Measurements from ENCODE around the gene MRC1.
"Not testable (repeated sequence)": the region's sequence is repeated elsewhere in the genome, so short reads cannot be mapped to it uniquely, and the experiment has no call there.

The MRC1 gene

DNA sequence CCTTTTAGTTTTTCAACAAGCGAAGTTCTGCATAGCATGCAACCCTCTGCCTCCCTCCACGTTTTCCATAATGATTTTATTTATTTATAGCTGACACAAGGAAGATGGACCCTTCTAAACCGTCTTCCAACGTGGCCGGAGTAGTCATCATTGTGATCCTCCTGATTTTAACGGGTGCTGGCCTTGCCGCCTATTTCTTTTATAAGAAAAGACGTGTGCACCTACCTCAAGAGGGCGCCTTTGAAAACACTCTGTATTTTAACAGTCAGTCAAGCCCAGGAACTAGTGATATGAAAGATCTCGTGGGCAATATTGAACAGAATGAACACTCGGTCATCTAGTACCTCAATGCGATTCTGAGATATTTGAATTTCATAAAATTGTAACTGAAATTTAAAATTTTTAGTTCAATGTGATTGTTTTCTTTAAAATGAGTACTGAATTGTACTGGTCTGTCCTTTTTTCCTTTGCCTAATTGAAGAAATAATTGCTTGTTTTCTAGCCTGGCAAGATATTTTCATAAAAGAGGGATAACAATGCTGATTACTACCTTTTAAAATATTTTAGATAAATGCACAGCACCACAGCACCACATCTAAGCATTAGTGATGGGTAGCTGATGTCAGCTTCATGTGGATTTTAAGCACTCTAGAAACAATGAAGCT is 101.1 kb downstream of the MRC1 start:
- DNase-seq, result peak; percentile 45 to 62

DNA sequence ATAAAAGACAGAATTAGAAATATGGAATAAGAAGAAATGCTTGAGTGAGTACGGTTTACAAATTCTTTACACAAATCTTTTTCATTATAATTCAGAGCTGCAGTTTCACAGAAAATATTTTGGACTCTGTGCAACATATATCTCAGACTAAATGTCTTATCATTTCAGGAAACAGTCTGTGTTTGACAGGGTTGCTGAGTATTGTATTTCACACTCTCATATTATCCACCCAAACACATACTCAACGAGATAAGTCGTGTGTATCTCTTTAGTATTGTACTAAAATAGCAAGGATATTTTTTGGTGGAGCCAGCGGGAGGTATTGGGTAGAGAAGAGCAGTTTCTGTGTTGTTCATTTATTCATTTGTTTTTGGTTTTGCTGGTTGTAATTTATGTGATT is 103.6 kb downstream of the MRC1 start:
- DNase-seq, result no peak

DNA sequence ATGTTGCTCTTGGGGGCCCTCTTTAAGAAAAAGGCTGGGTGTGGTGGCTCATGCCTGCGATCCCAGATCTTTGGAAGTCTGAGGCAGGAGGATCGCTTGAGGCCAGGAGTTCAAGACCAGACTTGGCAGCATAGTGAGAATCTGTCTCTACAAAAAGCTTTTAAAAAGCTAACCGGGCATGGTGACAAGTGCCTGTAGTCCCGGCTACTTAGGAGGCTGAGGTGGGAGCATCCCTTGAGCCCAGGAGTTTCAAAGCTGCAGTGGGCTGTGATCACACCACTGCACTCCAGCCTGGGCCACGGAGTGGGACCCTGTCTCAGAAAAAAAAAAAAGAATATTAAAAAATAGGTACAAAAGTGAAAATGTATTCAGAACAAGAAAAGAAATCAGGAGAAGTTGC is 104.5 kb downstream of the MRC1 start:
- DNase-seq, result no peak

DNA sequence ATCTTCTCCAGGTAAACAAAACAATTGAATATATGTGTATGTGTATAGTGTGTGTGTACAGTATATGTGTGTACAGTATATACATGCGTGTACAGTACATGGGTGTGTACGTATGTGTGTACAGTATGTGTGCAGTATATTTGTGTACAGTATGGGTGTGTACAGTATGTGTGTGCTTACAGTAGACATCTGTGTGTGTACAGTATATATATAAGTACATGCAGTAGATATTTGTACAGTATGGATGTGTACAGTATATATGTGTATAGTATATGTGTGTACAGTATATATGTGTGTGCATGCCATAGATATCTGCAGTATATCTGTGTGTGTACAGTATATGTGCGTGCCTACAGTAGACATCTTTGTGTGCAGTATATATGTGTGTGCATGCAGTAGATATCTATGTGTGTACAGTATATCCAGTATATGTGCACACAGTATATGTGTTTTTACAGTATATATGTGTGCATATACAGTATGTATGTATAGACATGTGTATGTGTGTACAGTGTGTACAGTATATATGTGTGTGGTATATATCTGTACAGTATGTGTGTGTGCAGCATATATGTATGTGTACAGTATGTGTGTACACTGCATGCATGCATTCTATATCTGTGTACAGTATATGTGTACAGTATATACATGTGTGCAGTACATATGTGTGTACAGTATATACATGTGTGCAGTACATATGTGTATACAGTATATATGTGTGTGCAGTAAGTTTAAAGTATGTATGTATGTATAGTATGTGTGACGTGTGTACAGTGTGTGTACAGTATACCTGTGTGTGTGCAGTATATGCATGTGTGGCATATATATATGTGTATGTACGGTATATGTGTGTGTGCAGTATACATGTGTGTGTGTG is 105.3 kb downstream of the MRC1 start:
- no peak for DNase-seq

DNA sequence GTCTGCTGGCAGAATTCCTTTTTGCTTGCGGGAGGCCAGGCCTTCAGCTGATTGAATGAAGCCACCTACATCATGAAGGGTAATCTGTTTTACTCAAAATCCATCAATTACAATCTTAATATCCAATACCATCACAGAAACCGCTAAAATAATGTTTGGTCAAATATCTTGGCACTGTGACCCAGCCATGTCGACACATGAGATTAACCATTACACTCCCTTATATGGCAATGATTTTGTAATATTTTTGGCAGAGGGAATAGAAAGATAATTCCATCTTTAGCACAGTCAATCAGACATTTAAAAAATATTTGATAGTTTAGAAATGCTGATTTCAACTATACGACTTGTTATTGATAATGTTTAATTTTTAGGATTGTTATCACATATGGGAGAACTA is 106.0 kb downstream of the MRC1 start:
- DNase-seq, result no peak

DNA sequence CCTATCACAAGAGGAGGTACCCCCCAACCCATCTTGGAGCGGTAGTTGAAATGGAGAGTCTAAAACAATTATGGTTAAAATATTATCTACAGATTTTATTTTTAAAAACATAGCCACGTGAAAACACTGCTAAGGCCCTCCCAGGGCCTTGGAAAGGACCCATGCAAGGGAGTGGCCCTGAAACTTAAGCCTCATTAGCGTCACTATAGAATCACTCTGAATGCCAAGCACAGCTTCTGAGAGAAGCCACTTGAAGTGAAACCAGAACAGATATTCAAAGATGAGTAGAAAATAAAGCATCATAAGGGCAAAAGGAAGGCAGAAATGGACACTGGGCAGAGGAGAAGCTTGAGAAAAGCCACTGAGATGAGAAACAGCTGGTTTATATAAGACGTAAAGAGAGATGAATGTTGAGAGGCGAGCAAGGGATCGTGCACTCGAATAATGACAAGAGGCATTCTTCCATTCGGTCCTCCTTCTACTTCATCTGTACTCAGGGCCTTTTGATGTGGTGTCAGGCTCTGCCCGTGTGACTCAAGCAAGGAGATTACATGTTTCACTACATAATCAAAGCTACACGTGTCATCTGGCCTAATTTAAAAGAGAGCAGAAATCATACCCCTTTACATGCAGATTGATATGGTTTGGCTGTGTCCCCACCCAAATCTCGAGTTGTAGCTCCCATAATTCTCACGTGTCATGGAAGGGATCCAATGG is 109.2 kb downstream of the MRC1 start:
- DNase-seq, result no peak

DNA sequence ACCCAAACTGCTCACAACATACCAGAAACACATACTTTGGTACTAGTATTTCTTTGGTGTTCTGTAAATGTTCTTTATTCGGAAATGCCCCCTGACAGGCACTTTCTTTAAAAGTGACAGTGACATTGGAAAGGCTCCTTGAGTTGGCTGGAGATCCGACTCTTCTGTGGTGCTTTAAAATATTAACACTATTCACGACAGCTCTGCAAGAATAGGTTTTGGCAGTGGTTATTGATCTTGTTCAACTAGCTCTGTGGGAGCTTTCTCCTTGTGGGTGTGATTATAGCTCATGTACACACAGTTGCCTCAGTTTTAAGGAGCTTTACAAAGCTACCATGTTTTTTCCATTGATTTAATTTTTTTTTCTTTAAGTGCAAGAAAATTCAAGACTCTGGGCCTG is 112.2 kb downstream of the MRC1 start:
- DNase-seq, result no peak

DNA sequence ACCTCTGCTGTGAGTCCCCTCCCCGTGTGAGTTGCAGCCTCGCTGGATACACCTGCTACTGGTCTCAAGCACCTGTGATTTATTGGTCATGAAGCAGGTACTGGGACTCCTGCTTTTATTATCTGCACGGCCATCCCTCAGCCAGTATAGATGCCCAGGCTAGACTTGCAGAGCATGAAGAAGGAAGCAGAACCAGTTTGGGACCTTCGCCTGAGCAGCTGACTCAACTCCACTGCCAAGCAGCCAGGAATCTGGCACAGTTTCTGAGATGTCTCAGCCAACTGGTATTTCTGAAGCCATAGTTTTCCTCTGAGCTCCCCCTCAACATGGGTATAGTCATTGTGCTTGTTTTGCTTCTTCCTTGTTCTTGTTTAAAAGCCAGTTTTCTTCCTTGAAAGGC is 114.6 kb downstream of the MRC1 start:
- DNase-seq, result peak in 1 of 2 experiments; percentile 16

DNA sequence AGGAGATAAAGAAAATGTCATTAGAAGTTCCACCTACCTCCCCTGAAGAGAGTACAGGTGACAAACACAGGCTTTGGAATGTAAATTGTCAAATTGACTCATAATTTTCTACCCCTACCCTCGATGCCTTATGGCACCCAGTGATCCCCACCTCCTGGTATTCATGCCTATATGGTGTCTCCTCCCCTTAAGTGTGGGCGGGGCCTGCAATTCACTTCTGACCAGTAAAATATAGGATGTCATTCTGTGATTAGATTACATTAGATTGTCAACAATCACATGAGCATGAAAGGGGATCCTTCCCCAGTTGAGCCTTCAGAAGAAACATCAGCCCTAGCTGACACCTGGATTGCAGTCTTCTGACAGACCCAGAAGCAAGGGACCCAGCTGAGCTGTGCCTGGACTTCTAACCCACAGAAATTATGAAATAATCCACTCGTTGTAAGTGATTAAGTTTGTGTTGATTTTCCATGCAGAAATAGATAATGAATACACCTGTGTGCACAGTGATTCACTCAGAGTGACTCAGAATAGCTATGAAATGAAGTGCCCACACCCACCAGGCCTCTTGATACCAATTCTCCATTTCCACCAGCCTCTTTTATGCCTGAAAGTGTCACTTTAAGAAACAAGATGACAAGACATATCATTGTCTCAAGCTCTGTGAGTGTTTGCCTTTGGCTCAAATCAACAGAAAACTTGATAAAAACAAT is 134.0 kb downstream of the MRC1 start:
- DNase-seq, result no peak

DNA sequence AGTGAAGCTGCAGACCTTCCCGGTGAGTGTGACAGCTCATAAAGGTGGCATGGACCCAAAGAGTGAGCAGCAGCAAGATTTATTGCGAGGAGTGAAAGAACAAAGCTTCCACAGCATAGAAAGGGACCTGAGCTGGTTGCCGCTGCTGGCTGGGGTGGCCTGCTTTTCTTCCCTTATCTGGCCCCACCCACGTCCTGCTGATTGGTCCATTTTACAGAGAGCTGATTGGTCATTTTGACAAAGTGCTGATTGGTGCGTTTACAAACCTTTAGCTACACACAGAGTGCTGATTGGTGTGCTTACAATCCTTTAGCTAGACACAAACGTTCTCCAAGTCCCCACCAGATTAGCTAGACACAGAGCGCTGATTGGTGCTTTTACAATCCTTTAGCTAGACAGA is 141.1 kb downstream of the MRC1 start:
- DNase-seq, result not testable (repeated sequence)

DNA sequence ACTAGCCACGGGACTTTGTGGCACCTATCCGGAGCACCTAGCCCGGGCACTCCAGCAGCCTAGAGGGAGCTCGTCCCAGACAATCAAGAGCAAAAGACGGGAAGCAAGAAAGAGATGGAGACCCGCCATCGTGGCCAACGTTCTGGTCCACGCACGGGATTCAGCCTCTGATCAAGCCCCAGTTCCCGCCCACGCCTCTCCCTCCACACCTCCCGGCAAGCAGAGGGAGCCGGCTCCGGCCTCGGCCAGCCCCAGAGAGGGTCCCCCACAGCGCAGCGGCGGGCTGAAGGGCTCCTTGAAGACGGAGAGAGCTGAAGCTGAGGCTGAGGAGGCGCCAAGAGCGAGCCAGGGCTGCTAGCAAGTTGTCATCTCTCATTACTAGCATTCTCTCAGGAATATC is 141.6 kb downstream of the MRC1 start:
- no peak for DNase-seq

DNA sequence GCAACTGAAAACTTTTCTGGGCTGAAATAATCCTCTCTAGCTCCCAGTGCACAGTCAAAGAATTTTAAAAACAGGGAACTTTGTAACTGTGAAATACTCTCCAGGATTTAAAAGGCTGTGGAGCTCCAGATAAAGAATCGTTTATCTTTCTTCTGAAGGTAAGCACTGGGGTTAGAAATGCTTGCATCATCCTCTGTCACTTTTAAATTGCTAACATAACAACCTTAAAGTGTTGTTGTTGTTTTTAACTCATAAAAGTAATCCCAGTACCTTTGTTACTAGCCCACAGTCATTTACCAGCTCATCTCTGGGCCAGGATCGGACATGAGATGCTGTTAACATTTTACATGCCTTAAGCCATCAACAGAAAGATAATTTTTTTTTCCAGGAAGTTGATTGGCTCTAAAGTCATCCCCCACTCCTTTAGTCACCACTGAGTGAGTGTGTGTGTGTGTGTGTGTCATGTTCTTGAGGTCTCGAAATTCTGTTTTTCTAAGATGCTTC is 142.8 kb downstream of the MRC1 start, which contains the start of gene SLC39A12:
Gene SLC39A12, plus strand, starts transcription at position 51 of the 504 bp plus-strand sequence. CDS start 1,359 bp downstream, outside the sequence.
- DNase-seq, result no peak

DNA sequence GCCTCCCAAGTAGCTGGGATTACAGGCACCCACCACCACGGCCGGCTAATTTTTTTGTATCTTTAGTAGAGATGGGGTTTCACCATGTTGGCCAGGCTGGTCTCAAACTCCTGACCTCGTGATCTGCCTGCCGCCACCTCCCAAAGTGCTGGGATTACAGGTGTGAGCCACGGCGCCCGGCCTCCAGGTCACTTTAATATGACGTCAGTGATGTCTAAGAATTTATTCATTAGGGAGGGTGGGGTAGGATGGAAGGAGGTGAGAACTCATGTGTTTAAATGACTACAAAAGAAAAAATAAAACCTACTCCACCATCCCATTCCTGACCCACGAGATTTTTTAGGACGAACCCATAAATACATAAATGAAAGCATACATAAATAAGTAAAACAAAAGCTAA is 145.2 kb downstream of the MRC1 start:
- DNase-seq, result not testable (repeated sequence)

DNA sequence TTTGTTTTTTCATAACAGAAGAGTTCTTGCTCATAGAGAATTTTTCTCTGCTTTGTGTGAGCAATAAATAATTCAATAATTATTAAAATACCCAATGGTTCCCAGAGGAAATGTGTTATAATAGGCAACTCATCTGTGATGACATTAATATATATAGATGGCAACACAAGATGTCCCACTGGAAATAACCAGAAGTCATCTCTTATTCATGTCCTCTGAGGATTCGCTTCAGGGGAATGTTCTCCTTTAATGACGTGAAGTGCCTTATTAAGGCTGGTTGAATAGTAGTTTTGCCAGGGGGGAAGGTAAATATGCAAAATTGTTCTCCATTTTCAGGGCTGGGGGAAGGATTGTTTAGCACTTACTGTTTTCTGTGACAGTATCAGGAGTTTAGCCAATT is 145.7 kb downstream of the MRC1 start:
- no peak for DNase-seq

DNA sequence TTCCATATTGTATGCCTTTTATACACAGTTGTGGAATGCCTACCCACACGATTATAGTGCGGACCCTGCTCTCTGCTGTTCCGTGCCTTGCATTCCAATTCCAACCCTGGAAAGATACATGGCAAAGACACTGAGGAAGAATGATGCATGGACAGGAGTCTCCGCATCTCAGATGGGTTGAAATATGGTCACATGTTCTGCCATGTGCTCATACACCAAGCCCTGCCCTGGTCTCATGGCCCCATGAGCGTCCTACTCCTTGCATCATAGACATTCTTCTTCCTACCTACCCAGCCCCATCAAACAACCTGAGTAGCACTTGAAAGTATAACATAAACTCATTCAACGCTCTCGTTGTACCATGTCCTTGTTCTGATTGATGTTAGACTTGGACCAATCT is 148.9 kb downstream of the MRC1 start:
- no peak for DNase-seq

DNA sequence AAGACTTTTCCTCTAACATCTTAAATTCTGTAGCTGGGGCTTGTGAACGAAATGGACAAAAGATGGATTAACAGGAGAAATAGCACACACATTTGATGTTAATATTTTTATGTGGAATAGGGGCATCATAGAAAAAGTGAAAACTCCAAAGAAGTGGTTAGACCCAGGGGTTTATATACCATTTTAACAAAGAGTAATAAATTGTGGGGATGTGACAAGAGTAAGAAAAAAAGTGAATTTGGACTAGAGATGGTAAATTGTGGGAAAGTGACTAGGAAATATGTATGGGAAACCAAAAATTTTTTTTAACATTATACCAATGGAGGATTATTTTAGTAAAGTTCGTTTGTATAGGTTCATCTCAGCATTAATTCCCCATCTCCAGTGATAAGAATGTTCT is 150.7 kb downstream of the MRC1 start:
- no peak for DNase-seq
